Motor neuron (in vitro differentiated cells): ENCODE measurements around the gene FBLIM1. TPM values are rescaled to one million over a fixed set of nuclear protein-coding genes. Genes with fewer than 3 reads are reported as not detected.
A peak's percentile ranks its signal among the peaks of the same experiment; 100 is the strongest.

Experiments
- ATAC-seq, 8 experiments: fragments of 200-7000 bp; cut with Tn5 transposase; replicated peaks in 6 of 8; 2 replicates each; pipeline ENCODE4 v1.8.0; 2021; ENCODE audit warnings: mild to moderate bottlenecking in 8 of 8, moderate library complexity in 8 of 8
- H3K27ac ChIP-seq, 2 donors: fragments of 250-450 bp; sonication (Bioruptor Pico); 2 replicates each; pipeline ENCODE4 v1.9.0; 2021; ENCODE audit warnings: antibody characterized with exemption in 2 of 2, mild to moderate bottlenecking in 2 of 2, moderate library complexity in 1 of 2
- H3K4me1 ChIP-seq, 2 donors: fragments of 250-450 bp; sonication (Bioruptor Pico); replicated peaks in 1 of 2; 2 replicates each; pipeline ENCODE4 v1.6.1; 2021; ENCODE audit warnings: antibody characterized with exemption in 2 of 2, mild to moderate bottlenecking in 2 of 2, moderate library complexity in 1 of 2
- H3K4me3 ChIP-seq, 5 donors: fragments of 250-450 bp; sonication (Bioruptor Pico); 2 replicates each; pipeline ENCODE4 v1.9.0; 2021; ENCODE audit warnings: antibody characterized with exemption in 5 of 5, mild to moderate bottlenecking in 5 of 5, moderate library complexity in 4 of 5
- WGBS, 10 experiments: fragments of 450-650 bp; shearing (Covaris generic); methylation state at CpG; one replicate each; pipeline ENCODE4 v1.0.0; 2022; 5-methylcytosine and 5-hydroxymethylcytosine counted together
- in situ Hi-C, 9 experiments: fragments of 400-800 bp; cut with MboI; loops; one replicate each; pipeline ENCODE4 v1.15.0; 2021; ENCODE audit warnings: low sequenced_read_pairs in 9 of 9, low pct_unique_long_range_greater_than_20kb in 2 of 9; ENCODE audit not compliant: unreplicated experiment in 9 of 9
- total RNA-seq, 8 experiments: library from RNA; unstranded; fragments of 300-600 nt; gene quantifications; 2 replicates each; pipeline versions ENCODE4 v1.2.3 to v1.2.4, GENCODE V29; 2022

The FBLIM1 gene
- total RNA-seq, 8 experiments from 2014 or later: 2.0 to 35.1 (median 9.6) TPM

DNA sequence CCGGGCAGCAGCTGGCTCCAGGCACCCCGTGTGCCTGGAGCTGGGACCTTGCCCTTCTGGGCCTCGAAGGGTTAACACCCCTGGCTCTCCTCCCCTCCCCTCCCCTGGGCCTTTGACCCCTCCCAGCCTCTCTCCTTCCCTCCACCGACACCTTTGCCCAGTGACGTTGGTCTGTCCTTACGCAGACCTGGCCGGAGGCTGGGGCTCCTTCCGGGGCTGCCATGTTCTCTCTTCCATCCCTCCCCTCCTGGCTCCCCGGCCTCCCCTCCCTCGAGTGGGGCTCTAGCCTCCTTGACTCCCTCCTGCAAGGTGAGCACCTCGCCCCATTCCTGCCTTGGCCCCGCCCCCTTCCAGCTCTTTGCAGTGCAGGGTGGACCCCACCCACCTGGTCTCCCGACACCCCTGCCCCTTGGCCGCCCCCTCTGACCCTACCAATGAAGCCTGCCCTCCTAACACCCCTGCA lies 16.2 kb upstream of the FBLIM1 start, which contains the start of gene TMEM82:
TMEM82 (plus strand) TSS at position 161 of the 463 bp plus-strand sequence; CDS start at position 222, 61 bp downstream.
- Histone ChIP-seq H3K27ac (no peak within 1 kb of the TSS), H3K4me1 (peaks cover 0 to 8% of the 10 kb centered on the region in 2 donors), H3K4me3 (no peak within 1 kb of the TSS)
- WGBS, 10 experiments: no CpG with 5 or more reads among the region's 14 CpGs
- no peak for ATAC-seq
- in situ Hi-C loops: no loop called here

GRCh38 chr1:15744122-15744679 lies 14.4 kb upstream of the FBLIM1 start:
- peak in 2 of 8 experiments; percentile 3 to 8 for ATAC-seq
- H3K4me3 ChIP-seq: no peak overlapping the region
- in situ Hi-C loops: no loop called here
- 57 to 83% (median 80%) methylated on average over 2 to 18 of the region's 30 CpGs; no CpG with 5 or more reads in 5 of the 10 experiments for WGBS, 10 experiments
- H3K4me1 ChIP-seq: peaks cover 0 to 10% of the 10 kb centered on the region in 2 donors
- no peak overlapping the region for H3K27ac ChIP-seq

GRCh38 chr1:15747378-15747777 lies 11.2 kb upstream of the FBLIM1 start:
- WGBS, 10 experiments: 50 to 68% (median 62%) methylated on average over 2 to 5 of the region's 8 CpGs; no CpG with 5 or more reads in 7 of the 10 experiments
- H3K4me1 ChIP-seq: peaks cover 0 to 7% of the 10 kb centered on the region in 2 donors
- H3K27ac ChIP-seq: no peak overlapping the region
- in situ Hi-C loops: no loop called here
- ATAC-seq: no peak
- H3K4me3 ChIP-seq: no peak overlapping the region

DNA sequence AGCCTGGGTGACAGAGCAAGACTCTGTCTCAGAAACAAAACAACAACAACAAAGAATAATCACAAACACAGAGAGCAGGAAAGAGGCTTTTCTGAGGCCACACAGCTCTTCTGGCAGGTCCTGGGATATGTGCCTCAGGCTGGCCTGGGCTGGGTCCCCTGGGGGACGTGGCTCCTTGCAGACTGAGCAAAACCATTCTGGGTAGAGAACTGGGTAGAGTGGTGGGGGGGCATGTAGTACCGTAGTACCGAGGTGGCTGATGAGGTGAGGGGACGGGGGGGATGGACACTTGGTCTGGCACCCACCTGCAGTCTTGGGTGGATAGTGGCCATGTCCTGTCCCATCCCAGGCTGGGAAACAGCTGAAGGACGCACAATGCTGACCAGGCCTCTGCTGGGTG lies 10.3 kb upstream of the FBLIM1 start:
- in situ Hi-C loops: no loop called here
- WGBS, 10 experiments: 57 to 80% methylated on average over 1 of the region's 5 CpGs; no CpG with 5 or more reads in 8 of the 10 experiments

GRCh38 chr1:15748690-15749398 lies 9.8 kb upstream of the FBLIM1 start:
- 81 to 100% (median 89%) methylated on average over 3 to 7 of the region's 10 CpGs; no CpG with 5 or more reads in 5 of the 10 experiments for WGBS, 10 experiments
- in situ Hi-C loops: no loop called here
- H3K27ac ChIP-seq: no peak overlapping the region
- no peak for ATAC-seq
- no peak overlapping the region for H3K4me3 ChIP-seq
- peaks cover 0 to 7% of the 10 kb centered on the region in 2 donors for H3K4me1 ChIP-seq

More for the DNA sequence above, 10.3 kb upstream of the FBLIM1 start:
- Histone ChIP-seq H3K4me3 (no peak overlapping the region), H3K27ac (no peak overlapping the region), H3K4me1 (peaks cover 0 to 7% of the 10 kb centered on the region in 2 donors)
- peak in 1 of 8 experiments; percentile 5 for ATAC-seq

DNA sequence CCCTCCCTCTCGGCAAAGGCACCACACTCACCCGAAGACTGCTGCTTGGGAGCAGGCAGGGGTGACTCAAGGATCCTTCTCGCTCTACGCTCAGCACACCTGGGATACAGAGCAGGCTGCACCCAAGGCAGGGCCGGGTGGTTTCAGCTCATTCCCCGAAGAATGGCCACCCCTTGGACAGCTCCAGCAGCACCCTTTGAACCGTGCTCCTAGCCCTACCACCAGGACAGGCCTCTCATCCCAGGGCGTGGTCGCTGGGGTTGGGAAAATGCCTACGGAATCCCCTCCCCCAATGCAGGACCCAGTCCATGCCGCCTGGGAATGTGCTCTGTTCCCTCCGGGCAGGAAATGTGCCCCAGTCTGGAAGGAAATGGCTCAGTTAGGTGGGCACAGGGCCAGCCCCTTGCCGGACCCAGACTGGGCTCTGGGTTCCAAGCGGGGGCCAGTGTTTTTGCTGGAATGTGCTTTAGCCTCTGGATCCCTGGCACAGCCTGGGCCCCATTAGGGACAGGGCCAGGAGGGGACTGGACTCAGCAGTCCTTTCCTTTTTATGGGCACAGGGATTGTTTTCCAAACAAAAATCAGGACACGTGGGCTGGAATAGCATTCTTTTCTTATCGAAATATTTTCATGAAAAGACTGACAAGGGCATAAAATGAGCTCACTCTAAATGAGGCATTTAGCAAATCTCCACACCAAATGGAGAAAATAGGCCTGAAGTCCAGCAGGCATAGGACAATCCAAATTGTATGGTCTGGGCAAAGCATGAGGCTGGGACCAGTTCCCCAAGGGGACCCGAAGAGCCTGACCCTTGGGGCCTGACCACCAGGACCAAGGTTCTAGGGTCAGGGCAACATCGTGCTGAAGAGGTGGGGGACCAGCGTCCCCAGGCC lies 8.9 kb upstream of the FBLIM1 start:
- 69 to 100% (median 74%) methylated on average over 1 to 10 of the region's 19 CpGs; no CpG with 5 or more reads in 3 of the 10 experiments for WGBS, 10 experiments
- in situ Hi-C loops: no loop called here

GRCh38 chr1:15750924-15751323 lies 7.7 kb upstream of the FBLIM1 start:
- Histone ChIP-seq H3K27ac (no peak overlapping the region), H3K4me1 (peaks cover 0 to 7% of the 10 kb centered on the region in 2 donors), H3K4me3 (no peak overlapping the region)
- ATAC-seq: no peak
- WGBS, 10 experiments: 53 to 80% (median 64%) methylated on average over 1 to 11 of the region's 12 CpGs; no CpG with 5 or more reads in 4 of the 10 experiments
- in situ Hi-C loops: no loop called here

More for the DNA sequence above, 8.9 kb upstream of the FBLIM1 start:
- ATAC-seq: peak in 2 of 8 experiments; percentile 3 to 7
- no peak overlapping the region for H3K27ac ChIP-seq
- H3K4me3 ChIP-seq: no peak overlapping the region
- peaks cover 0 to 7% of the 10 kb centered on the region in 2 donors for H3K4me1 ChIP-seq

DNA sequence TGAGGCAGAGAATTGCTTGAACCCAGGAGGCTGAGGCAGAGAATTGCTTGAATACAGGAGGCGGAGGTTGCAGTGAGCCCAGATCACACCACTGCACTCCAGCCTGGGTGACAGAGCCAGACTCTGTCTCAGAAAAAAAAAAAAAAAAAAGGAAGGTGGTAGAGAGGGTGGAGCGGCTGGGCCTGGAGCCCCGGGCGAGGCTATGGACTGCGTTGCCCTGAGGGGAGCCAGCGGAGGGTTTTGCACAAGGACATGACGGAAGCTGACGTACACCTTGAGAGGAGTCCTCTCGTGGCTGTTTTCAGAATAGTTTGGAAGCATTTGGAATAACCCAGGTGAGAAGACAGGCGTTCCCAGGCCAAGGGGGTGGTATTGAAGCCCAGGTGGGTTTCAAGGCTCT lies 6.9 kb upstream of the FBLIM1 start:
- in situ Hi-C loops: no loop called here

GRCh38 chr1:15753776-15754175 lies 4.8 kb upstream of the FBLIM1 start:
- no peak for ATAC-seq

More for the DNA sequence above, 6.9 kb upstream of the FBLIM1 start:
- ATAC-seq: peak in 2 of 8 experiments; percentile 41 to 51
- 52 to 90% (median 78%) methylated on average over 3 to 10 of the region's 10 CpGs; no CpG with 5 or more reads in 3 of the 10 experiments for WGBS, 10 experiments
- Histone ChIP-seq H3K27ac (no peak overlapping the region), H3K4me1 (peaks cover 0 to 7% of the 10 kb centered on the region in 2 donors), H3K4me3 (no peak overlapping the region)

DNA sequence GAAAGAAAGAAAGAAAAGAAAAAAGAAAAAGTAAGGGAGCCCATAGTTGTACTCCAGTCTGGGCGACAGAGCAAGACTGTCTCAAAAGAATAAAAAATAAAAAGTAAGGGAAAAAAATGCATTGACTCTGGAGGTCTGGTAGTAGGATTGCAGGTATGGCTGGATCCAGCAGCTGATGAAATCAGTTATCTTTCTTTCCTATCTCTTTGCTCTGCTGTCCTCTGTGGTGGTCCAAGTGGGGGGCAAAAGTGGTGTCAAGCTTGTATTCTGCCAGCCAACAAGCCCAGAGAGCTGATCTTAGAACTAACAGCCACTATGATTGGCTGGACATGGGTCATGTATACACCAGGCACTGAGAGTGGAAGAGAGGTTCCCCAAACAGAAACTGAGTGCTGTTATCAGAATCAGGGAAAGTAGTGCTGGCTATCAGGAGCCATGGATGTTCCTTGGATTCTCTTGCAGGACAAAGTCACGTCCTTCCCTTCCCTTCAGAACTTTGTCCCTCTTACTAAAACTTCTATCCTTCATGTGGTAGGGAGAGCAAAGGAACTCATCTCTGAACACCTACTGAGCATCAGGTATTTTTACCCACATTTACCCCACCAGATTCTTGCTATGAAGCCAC lies 3.5 kb upstream of the FBLIM1 start:
- Histone ChIP-seq H3K4me3 (no peak overlapping the region), H3K27ac (no peak overlapping the region), H3K4me1 (peaks cover 21 to 25% of the 10 kb centered on the region in 2 donors)
- in situ Hi-C loops: no loop called here
- WGBS, 10 experiments: 29 to 100% (median 86%) methylated on average over 1 to 2 of the region's 2 CpGs; no CpG with 5 or more reads in 1 of the 10 experiments
- ATAC-seq: no peak

More at GRCh38 chr1:15753776-15754175, 4.8 kb upstream of the FBLIM1 start:
- H3K27ac ChIP-seq: no peak overlapping the region
- 69 to 78% (median 75%) methylated on average over 5 to 8 of the region's 10 CpGs; no CpG with 5 or more reads in 7 of the 10 experiments for WGBS, 10 experiments
- peaks cover 14 to 18% of the 10 kb centered on the region in 2 donors for H3K4me1 ChIP-seq
- no peak overlapping the region for H3K4me3 ChIP-seq
- in situ Hi-C loops: no loop called here

GRCh38 chr1:15755646-15756040 lies 3.0 kb upstream of the FBLIM1 start:
- in situ Hi-C loops: no loop called here
- Histone ChIP-seq H3K27ac (no peak overlapping the region), H3K4me3 (no peak overlapping the region), H3K4me1 (peaks cover 26 to 29% of the 10 kb centered on the region in 2 donors)
- no peak for ATAC-seq
- 50 to 97% (median 80%) methylated on average over 1 to 4 of the region's 4 CpGs; no CpG with 5 or more reads in 6 of the 10 experiments for WGBS, 10 experiments
